B cell (primary cell): Measurements from ENCODE around the gene NUDT1. TPM values are rescaled to one million over a fixed set of nuclear protein-coding genes. Genes with fewer than 3 reads are reported as not detected.

Experiments used
- ATAC-seq: fragments of 200-7000 bp; cut with Tn5 transposase; one replicate; pipeline ENCODE4 v1.10.0; 2021; ENCODE audit warnings: low read depth, mild to moderate bottlenecking, moderate number of reproducible peaks, moderate library complexity
- CTCF ChIA-PET: fragments of 350-600 bp; sonication (Branson Sonifier 250); formaldehyde crosslinking; loops from one replicate; lab custom pipeline; 2021; ENCODE audit warnings: antibody characterized with exemption, inconsistent platforms; lab: Charles Lee
- POLR2A ChIA-PET: fragments of 350-600 bp; sonication (Branson Sonifier 250); formaldehyde crosslinking; loops from one replicate; lab custom pipeline; 2021; ENCODE audit warnings: antibody characterized with exemption; lab: Charles Lee
- DNase-seq: peaks from one replicate; pipeline ENCODE4 v3.0.0; 2013
- H2AFZ ChIP-seq: 2 replicates; pipeline ENCODE4 v1.6.1; 2012; ENCODE audit warnings: mild to moderate bottlenecking, low read depth, low read length; ENCODE audit not compliant: insufficient read depth, poor library complexity, severe bottlenecking
- H3K27ac ChIP-seq, 2 donors: 1 replicate in 1 of 2; 2 replicates in 1 of 2; pipeline ENCODE4 v1.5.1; 2012 to 2013; ENCODE audit warnings: low read length in 2 of 2, mild to moderate bottlenecking in 2 of 2, moderate library complexity in 1 of 2
- H3K27me3 ChIP-seq, 4 experiments: fragments of 200-600 bp in 1 of 4; sonication (generic) in 1 of 4; replicated peaks in 1 of 4; 1 replicate in 2 of 4; 2 replicates in 2 of 4; pipeline versions ENCODE4 v1.6.1 to v1.7.0; 2013 to 2016; ENCODE audit warnings: low read length in 3 of 4, mild to moderate bottlenecking in 2 of 4, mixed read lengths in 1 of 4, moderate library complexity in 1 of 4; ENCODE audit not compliant: insufficient read depth in 4 of 4, control insufficient read depth in 3 of 4; ENCODE audit errors: control extremely low read depth in 1 of 4
- H3K36me3 ChIP-seq, 2 experiments: replicated peaks in 1 of 2; 1 replicate in 1 of 2; 2 replicates in 1 of 2; pipeline versions ENCODE4 v1.6.1 to v1.7.1; 2013; ENCODE audit warnings: low read length in 1 of 2; ENCODE audit not compliant: insufficient read depth in 2 of 2, control insufficient read depth in 1 of 2; ENCODE audit errors: control extremely low read depth in 1 of 2, extremely low read depth in 1 of 2
- H3K4me1 ChIP-seq, 2 donors: fragments of 200-600 bp in 1 of 2; sonication (generic) in 1 of 2; 1 replicate in 1 of 2; 2 replicates in 1 of 2; pipeline versions ENCODE4 v1.5.1 to v1.6.1; 2013 to 2017; ENCODE audit warnings: low read length in 2 of 2; ENCODE audit not compliant: control insufficient read depth in 2 of 2, insufficient read depth in 2 of 2
- H3K4me2 ChIP-seq: replicated peaks from 2 replicates; pipeline ENCODE3; 2012; ENCODE audit warnings: mild to moderate bottlenecking, low read depth, low read length; ENCODE audit not compliant: poor library complexity, severe bottlenecking
- H3K4me3 ChIP-seq, 5 experiments: fragments of 200-600 bp in 1 of 5; sonication (generic) in 1 of 5; 1 replicate in 3 of 5; 2 replicates in 2 of 5; pipeline versions ENCODE4 v1.5.1 to v1.7.0; 2011 to 2016; ENCODE audit warnings: low read length in 4 of 5, mild to moderate bottlenecking in 4 of 5, low read depth in 2 of 5, control low read depth in 1 of 5, moderate library complexity in 1 of 5; ENCODE audit not compliant: insufficient read depth in 1 of 5; ENCODE audit errors: control extremely low read depth in 1 of 5, extremely low read depth in 1 of 5
- H3K79me2 ChIP-seq: fragments of 200-600 bp; sonication (generic); one replicate; pipeline ENCODE4 v1.6.0; 2016; ENCODE audit warnings: low read length; ENCODE audit not compliant: control insufficient read depth, insufficient read depth
- H3K9ac ChIP-seq: fragments of 200-600 bp; sonication (generic); 2 replicates; pipeline ENCODE4 v1.6.1; 2017; ENCODE audit warnings: mild to moderate bottlenecking, low read length, moderate library complexity
- H3K9me3 ChIP-seq, 3 donors: one replicate each; pipeline versions ENCODE4 v1.6.1 to v1.7.1; 2013; ENCODE audit warnings: low read length in 2 of 3; ENCODE audit not compliant: control insufficient read depth in 2 of 3, insufficient read depth in 1 of 3; ENCODE audit errors: control extremely low read depth in 1 of 3
- H4K20me1 ChIP-seq: 2 replicates; pipeline ENCODE4 v1.6.0; 2012; ENCODE audit warnings: mild to moderate bottlenecking, low read length; ENCODE audit not compliant: insufficient read depth, control insufficient read depth, poor library complexity, severe bottlenecking
- H3K27ac Mint-ChIP-seq: one replicate; pipeline ENCODE4 v1.8.0; 2021; ENCODE audit warnings: mixed read lengths
- H3K27me3 Mint-ChIP-seq: one replicate; pipeline ENCODE4 v1.8.0; 2021; ENCODE audit warnings: mixed read lengths
- H3K4me1 Mint-ChIP-seq: one replicate; pipeline ENCODE4 v1.8.0; 2021; ENCODE audit warnings: mixed read lengths
- H3K4me3 Mint-ChIP-seq: one replicate; pipeline ENCODE4 v1.8.0; 2021; ENCODE audit warnings: mixed read lengths
- H3K9me3 Mint-ChIP-seq: one replicate; pipeline ENCODE4 v1.8.0; 2022; ENCODE audit warnings: mixed read lengths; ENCODE audit not compliant: insufficient read depth
- EZH2 ChIP-seq: IDR thresholded peaks from 2 replicates; pipeline ENCODE4 v1.6.1; 2012; ENCODE audit warnings: borderline replicate concordance, low read depth, mild to moderate bottlenecking, moderate library complexity, low read length; ENCODE audit not compliant: insufficient read depth, poor library complexity, severe bottlenecking
- WGBS: methylation state at CpG from one replicate; pipeline ENCODE4 v1.1.5; 2013; ENCODE audit warnings: missing lambda C conversion rate; ENCODE audit not compliant: insufficient coverage; 5-methylcytosine and 5-hydroxymethylcytosine counted together
- intact Hi-C: fragments of 100-400 bp; cut with micrococcal nuclease; formaldehyde crosslinking; loops from one replicate; pipeline ENCODE4 v1.10.0; 2022
- polyA plus RNA-seq: library from polyadenylated mRNA; depleted of rRNA; stranded (reverse); fragments of >200 nt; gene quantifications from 2 replicates; pipeline ENCODE4 v1.2.3, GENCODE V29; 2012
- total RNA-seq, 2 donors: library from RNA; stranded (reverse); fragments of 120-200 nt in 1 of 2; gene quantifications; 1 replicate in 1 of 2; 2 replicates in 1 of 2; pipeline versions ENCODE4 v1.2.3 to v1.2.4, GENCODE V29; 2013 to 2022
- TF ChIP-seq, protein P1 (sequence below): fragments of 200-600 bp; IDR thresholded peaks from one replicate; pipeline ENCODE4 v1.8.0; 2022; ENCODE audit warnings: antibody characterized with exemption, mild to moderate bottlenecking

NUDT1 gene
- total and polyA plus RNA-seq, 2 donors (not counting 1 experiment from before 2014, with no cell fraction given): 21.1 to 22.9 TPM

- Histone ChIP-seq H3K4me3 (no peak overlapping the region), H4K20me1 (peaks cover 43% of the 10 kb centered on the region), H3K36me3 (peaks cover 0 to 7% of the 10 kb centered on the region in 2 experiments), H3K4me2 (no peak overlapping the region), H2AFZ (no peak overlapping the region), H3K27me3 (no peaks in the 10 kb centered on the region), H3K9ac (no peak overlapping the region), H3K9me3 (no peaks in the 10 kb centered on the region), H3K79me2 (peaks cover 82% of the 10 kb centered on the region), H3K27ac (no peak overlapping the region), H3K4me1 (peaks cover 6 to 7% of the 10 kb centered on the region in 2 donors)
- no peak overlapping the region for H3K27ac Mint-ChIP-seq
- no peak overlapping the region for H3K4me3 Mint-ChIP-seq
- intact Hi-C loops: no loop called here
- no peak for TF ChIP-seq EZH2
- TF ChIP-seq, protein P1, sequence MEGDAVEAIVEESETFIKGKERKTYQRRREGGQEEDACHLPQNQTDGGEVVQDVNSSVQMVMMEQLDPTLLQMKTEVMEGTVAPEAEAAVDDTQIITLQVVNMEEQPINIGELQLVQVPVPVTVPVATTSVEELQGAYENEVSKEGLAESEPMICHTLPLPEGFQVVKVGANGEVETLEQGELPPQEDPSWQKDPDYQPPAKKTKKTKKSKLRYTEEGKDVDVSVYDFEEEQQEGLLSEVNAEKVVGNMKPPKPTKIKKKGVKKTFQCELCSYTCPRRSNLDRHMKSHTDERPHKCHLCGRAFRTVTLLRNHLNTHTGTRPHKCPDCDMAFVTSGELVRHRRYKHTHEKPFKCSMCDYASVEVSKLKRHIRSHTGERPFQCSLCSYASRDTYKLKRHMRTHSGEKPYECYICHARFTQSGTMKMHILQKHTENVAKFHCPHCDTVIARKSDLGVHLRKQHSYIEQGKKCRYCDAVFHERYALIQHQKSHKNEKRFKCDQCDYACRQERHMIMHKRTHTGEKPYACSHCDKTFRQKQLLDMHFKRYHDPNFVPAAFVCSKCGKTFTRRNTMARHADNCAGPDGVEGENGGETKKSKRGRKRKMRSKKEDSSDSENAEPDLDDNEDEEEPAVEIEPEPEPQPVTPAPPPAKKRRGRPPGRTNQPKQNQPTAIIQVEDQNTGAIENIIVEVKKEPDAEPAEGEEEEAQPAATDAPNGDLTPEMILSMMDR: no peak
- 96% methylated on average over 16 of the region's 20 CpGs for WGBS
- POLR2A ChIA-PET: no interaction called here
- DNase-seq: no peak
- peaks cover 48% of the 10 kb centered on the region for H3K4me1 Mint-ChIP-seq
- ATAC-seq: no peak
- CTCF ChIA-PET: no interaction called here
- no peaks in the 10 kb centered on the region for H3K27me3 Mint-ChIP-seq
- H3K9me3 Mint-ChIP-seq: no peaks in the 10 kb centered on the region
These were observed 41.0 kb downstream of the NUDT1 start for GRCh38 chr7:2283074-2283473.

DNA sequence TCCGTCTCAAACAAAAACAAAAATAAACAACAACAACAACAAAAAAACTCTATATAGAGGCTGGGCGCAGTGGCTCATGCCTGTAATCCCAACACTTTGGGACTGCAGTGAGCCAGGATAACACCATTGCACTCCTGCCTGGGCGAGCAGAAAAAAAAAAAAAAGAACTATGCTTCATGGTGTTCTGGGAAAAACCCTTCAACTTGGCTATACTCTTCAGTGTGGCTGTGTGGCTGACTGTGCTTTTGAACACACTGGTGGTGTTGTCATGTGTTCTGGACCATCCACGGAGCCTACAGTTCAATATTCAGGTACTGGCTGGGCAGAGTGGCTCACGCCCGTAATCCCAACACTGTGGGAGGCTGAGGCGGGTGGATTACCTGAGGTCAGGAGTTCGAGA lies 45.7 kb downstream of the NUDT1 start:
- intact Hi-C loops: loop anchor here (1.0 to 2.0 kb wide), 2 partner anchors 13 to 27 kb away; partner anchors contain the start of gene SNX8
- Histone ChIP-seq H3K9ac (no peak overlapping the region), H4K20me1 (peaks cover 17% of the 10 kb centered on the region), H2AFZ (peak overlapping the region; percentile 0), H3K4me2 (peak overlapping the region; percentile 54), H3K27ac (peak overlapping the region; percentile 75 to 76), H3K36me3 (peaks cover 0 to 6% of the 10 kb centered on the region in 2 experiments), H3K4me1 (peaks cover 20 to 25% of the 10 kb centered on the region in 2 donors), H3K79me2 (peaks cover 92% of the 10 kb centered on the region), H3K27me3 (no peaks in the 10 kb centered on the region), H3K9me3 (peaks cover 0 to 5% (median 0%) of the 10 kb centered on the region in 3 donors), H3K4me3 (no peak overlapping the region)
- Mint-ChIP-seq H3K9me3 (no peaks in the 10 kb centered on the region), H3K27me3 (no peaks in the 10 kb centered on the region), H3K4me1 (peaks cover 55% of the 10 kb centered on the region), H3K27ac (peak overlapping the region; percentile 94), H3K4me3 (peak overlapping the region; percentile 82)
- WGBS: 73% methylated on average over 4 of the region's 8 CpGs
- peak; percentile 31 for ATAC-seq
- CTCF ChIA-PET: no interaction called here
- DNase-seq: peak; percentile 64
- no peak for TF ChIP-seq EZH2
- TF ChIP-seq, protein P1: no peak
- POLR2A ChIA-PET: no interaction called here
